ENCODE results near the gene FRS3.

DNA sequence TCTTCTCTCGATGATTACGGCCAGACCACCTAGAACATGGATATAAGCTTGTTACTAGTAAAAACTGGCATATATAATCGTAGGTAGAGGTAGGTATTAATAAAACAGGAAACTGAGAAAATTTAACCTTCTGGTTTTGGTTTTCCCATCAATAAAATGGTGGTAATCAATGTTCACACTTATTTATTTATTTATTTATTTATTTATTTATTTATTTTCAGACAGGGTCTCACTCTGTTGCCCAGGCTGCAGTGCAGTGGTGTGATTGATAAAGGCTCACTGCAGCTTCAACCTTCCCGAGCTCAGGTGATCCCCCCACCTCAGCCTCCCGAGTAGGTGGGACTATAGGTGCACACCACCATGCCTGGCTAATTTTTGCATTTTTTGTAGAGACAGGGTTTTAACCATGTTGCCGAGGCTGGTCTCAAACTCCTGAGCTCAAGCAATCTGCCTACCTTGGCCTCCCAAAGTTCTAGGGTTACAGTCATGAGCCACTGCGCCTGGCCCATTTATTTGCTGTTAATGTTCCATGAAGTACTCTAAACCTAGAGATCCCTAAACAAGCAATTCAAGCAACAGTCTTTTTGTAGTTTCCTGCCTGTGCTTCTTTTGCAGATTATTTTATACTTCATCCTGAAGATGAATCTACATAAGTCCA, 19.3 kb upstream of the FRS3 start:
- TF ChIP-seq, protein P1, sequence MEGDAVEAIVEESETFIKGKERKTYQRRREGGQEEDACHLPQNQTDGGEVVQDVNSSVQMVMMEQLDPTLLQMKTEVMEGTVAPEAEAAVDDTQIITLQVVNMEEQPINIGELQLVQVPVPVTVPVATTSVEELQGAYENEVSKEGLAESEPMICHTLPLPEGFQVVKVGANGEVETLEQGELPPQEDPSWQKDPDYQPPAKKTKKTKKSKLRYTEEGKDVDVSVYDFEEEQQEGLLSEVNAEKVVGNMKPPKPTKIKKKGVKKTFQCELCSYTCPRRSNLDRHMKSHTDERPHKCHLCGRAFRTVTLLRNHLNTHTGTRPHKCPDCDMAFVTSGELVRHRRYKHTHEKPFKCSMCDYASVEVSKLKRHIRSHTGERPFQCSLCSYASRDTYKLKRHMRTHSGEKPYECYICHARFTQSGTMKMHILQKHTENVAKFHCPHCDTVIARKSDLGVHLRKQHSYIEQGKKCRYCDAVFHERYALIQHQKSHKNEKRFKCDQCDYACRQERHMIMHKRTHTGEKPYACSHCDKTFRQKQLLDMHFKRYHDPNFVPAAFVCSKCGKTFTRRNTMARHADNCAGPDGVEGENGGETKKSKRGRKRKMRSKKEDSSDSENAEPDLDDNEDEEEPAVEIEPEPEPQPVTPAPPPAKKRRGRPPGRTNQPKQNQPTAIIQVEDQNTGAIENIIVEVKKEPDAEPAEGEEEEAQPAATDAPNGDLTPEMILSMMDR (IDR thresholded peaks at IDR 0.05) = no peak
- TF ChIP-seq POLR2A (IDR thresholded peaks at IDR 0.05) = no peak

Data from adrenal gland (tissue), 5 donors.